SK-N-SH (cell line): ENCODE data around the gene LIN7A.

Source experiments
- CTCF ChIP-seq: fragments of 200-600 bp; sonication (generic); IDR thresholded peaks from 2 replicates; pipeline ENCODE4 v1.6.1; 2017; ENCODE audit warnings: antibody characterized with exemption, mild to moderate bottlenecking, moderate library complexity
- EZH2phosphoT487 ChIP-seq: fragments of 200-600 bp; sonication (generic); IDR thresholded peaks from 2 replicates; pipeline ENCODE4 v1.6.1; 2017; ENCODE audit warnings: low read depth, mixed run types, mild to moderate bottlenecking, antibody characterized with exemption, moderate library complexity, borderline replicate concordance
- GABPA ChIP-seq: IDR thresholded peaks from 2 replicates; pipeline ENCODE4 v1.4.0; 2012; ENCODE audit warnings: low read depth, mild to moderate bottlenecking
- GATA2 ChIP-seq: sonication (generic); formaldehyde crosslinking; IDR thresholded peaks from 2 replicates; pipeline ENCODE4 v1.5.0; 2020; ENCODE audit warnings: mild to moderate bottlenecking, missing genetic modification reagents
- JUND ChIP-seq: IDR thresholded peaks from 2 replicates; pipeline ENCODE4 v1.4.0; 2012
- NFIC ChIP-seq: IDR thresholded peaks from 2 replicates; pipeline ENCODE4 v1.4.0; 2012; ENCODE audit warnings: borderline replicate concordance
- TEAD4 ChIP-seq: IDR thresholded peaks from 2 replicates; pipeline ENCODE4 v1.4.0; 2012; ENCODE audit warnings: mild to moderate bottlenecking, borderline replicate concordance; ENCODE audit not compliant: insufficient read depth
- YY1 ChIP-seq: IDR thresholded peaks from 2 replicates; pipeline ENCODE4 v1.4.0; 2012; ENCODE audit warnings: low read depth, mild to moderate bottlenecking
- ZBTB33 ChIP-seq: IDR thresholded peaks from 2 replicates; pipeline ENCODE4 v1.4.0; 2012; ENCODE audit warnings: low read depth, borderline replicate concordance

GRCh38 chr12:80872053-80872452, 65.7 kb downstream of the LIN7A start:
- TF ChIP-seq JUND = no peak
- TF ChIP-seq CTCF = no peak
- TF ChIP-seq GABPA = no peak
- no peak for TF ChIP-seq NFIC
- no peak for TF ChIP-seq YY1
- TF ChIP-seq TEAD4 = no peak
- no peak for TF ChIP-seq ZBTB33
- no peak for TF ChIP-seq EZH2phosphoT487
- no peak for TF ChIP-seq GATA2 (CRISPR knock-in tag)
